Hepatocyte (in vitro differentiated cells): ENCODE measurements around the gene ACOT8.

Experiments used
- EZH2 ChIP-seq: fragments of 200-600 bp; sonication (generic); IDR thresholded peaks from 2 replicates; pipeline ENCODE4 v1.6.1; 2016; ENCODE audit warnings: antibody characterized with exemption, mild to moderate bottlenecking, borderline replicate concordance
- EZH2phosphoT487 ChIP-seq: fragments of 200-600 bp; sonication (generic); IDR thresholded peaks from one replicate; pipeline ENCODE4 v1.6.1; 2018; ENCODE audit warnings: antibody characterized with exemption, mild to moderate bottlenecking, low read depth, moderate library complexity; ENCODE audit not compliant: unreplicated experiment, severe bottlenecking
- TF ChIP-seq, protein P1 (sequence below): fragments of 200-600 bp; sonication (generic); IDR thresholded peaks from 2 replicates; pipeline ENCODE4 v1.5.1; 2016; ENCODE audit warnings: antibody characterized with exemption, mild to moderate bottlenecking; ENCODE audit not compliant: poor library complexity

DNA sequence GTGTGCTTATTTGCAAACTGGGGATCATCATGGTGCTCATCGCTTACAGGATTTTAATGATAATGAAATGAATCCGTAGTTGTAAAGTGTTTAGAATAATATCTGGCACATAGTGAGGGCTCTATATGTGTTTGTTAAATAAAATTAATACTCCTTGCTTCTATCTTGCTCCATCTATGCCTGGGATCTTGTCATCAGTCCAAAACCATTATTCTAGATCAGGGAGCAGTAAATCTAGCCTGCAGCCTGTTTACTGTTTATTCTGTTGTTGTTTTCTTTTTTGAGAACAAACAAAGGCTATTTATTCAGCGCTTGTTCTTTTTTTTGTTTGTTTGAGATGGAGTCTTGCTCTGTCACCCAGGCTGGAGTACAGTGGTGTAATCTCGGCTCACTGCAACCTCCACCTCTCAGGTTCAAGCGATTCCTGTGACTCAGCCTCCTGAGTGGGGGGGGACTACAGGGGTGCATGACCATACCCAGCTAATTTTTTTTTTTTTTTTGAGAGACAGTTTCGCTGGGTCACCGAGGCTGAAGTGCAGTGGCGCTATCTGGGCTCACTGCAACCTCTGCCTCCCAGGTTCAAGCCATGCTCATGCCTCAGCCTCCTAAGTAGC lies 8.1 kb downstream of the ACOT8 start:
- TF ChIP-seq, protein P1, sequence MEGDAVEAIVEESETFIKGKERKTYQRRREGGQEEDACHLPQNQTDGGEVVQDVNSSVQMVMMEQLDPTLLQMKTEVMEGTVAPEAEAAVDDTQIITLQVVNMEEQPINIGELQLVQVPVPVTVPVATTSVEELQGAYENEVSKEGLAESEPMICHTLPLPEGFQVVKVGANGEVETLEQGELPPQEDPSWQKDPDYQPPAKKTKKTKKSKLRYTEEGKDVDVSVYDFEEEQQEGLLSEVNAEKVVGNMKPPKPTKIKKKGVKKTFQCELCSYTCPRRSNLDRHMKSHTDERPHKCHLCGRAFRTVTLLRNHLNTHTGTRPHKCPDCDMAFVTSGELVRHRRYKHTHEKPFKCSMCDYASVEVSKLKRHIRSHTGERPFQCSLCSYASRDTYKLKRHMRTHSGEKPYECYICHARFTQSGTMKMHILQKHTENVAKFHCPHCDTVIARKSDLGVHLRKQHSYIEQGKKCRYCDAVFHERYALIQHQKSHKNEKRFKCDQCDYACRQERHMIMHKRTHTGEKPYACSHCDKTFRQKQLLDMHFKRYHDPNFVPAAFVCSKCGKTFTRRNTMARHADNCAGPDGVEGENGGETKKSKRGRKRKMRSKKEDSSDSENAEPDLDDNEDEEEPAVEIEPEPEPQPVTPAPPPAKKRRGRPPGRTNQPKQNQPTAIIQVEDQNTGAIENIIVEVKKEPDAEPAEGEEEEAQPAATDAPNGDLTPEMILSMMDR: no peak
- no peak for TF ChIP-seq EZH2
- TF ChIP-seq EZH2phosphoT487: no peak
